WTC11 (cell line): ENCODE measurements around the gene PRELID3B. TPM values are rescaled to one million over a fixed set of nuclear protein-coding genes. Genes with fewer than 3 reads are reported as not detected.

Experiments used
- ATAC-seq: fragments of 200-7000 bp; cut with Tn5 transposase; 2 replicates; pipeline ENCODE4 v1.10.0; 2021; ENCODE audit warnings: mild to moderate bottlenecking, moderate library complexity
- CTCF ChIA-PET: fragments of 300-600 bp; sonication (Branson Sonifier 250); formaldehyde crosslinking; loops from one replicate; lab custom pipeline; 2021; ENCODE audit warnings: antibody characterized with exemption; lab: Charles Lee
- POLR2A ChIA-PET: fragments of 350-600 bp; sonication (Branson Sonifier 250); formaldehyde crosslinking; loops from one replicate; lab custom pipeline; 2021; ENCODE audit warnings: antibody characterized with exemption; lab: Charles Lee
- DNase-seq: peaks from one replicate; pipeline ENCODE4 v3.0.0; 2021; ENCODE audit warnings: low spot score
- H3K27ac Mint-ChIP-seq: 2 replicates; pipeline ENCODE4 v1.8.0; 2021; ENCODE audit warnings: mixed read lengths
- H3K27me3 Mint-ChIP-seq: 2 replicates; pipeline ENCODE4 v1.8.0; 2021; ENCODE audit warnings: low read depth, mild to moderate bottlenecking, moderate library complexity, mixed read lengths
- H3K36me3 Mint-ChIP-seq: 2 replicates; pipeline ENCODE4 v1.8.0; 2021; ENCODE audit warnings: mixed read lengths
- H3K4me1 Mint-ChIP-seq: 2 replicates; pipeline ENCODE4 v1.8.0; 2022; ENCODE audit warnings: mixed read lengths
- H3K4me3 Mint-ChIP-seq: 2 replicates; pipeline ENCODE4 v1.8.0; 2021; ENCODE audit warnings: mild to moderate bottlenecking, moderate library complexity, mixed read lengths
- H3K9me3 Mint-ChIP-seq: 2 replicates; pipeline ENCODE4 v1.8.0; 2021; ENCODE audit warnings: mixed read lengths
- ATF3 ChIP-seq: sonication (generic); formaldehyde crosslinking; conservative IDR thresholded peaks from 2 replicates; pipeline ENCODE4 v1.8.1; 2022; ENCODE audit warnings: mild to moderate bottlenecking, missing genetic modification reagents
- ESRRA ChIP-seq: sonication (generic); formaldehyde crosslinking; IDR thresholded peaks from 2 replicates; pipeline ENCODE4 v1.8.1; 2022; ENCODE audit warnings: mild to moderate bottlenecking, missing genetic modification reagents, borderline replicate concordance
- FOXK1 ChIP-seq: sonication (generic); formaldehyde crosslinking; IDR thresholded peaks from 2 replicates; pipeline ENCODE4 v1.8.0; 2022; ENCODE audit warnings: mild to moderate bottlenecking, moderate library complexity, missing genetic modification reagents
- GRHL2 ChIP-seq: fragments of 250-450 bp; sonication (Bioruptor Pico); IDR thresholded peaks from 2 replicates; pipeline ENCODE4 v1.8.0; 2022; ENCODE audit warnings: mild to moderate bottlenecking, moderate library complexity; ENCODE audit not compliant: insufficient replicate concordance, severe bottlenecking
- IRF2 ChIP-seq: sonication (generic); formaldehyde crosslinking; IDR thresholded peaks from 2 replicates; pipeline ENCODE4 v1.8.0; 2022; ENCODE audit warnings: low read depth, missing genetic modification reagents, borderline replicate concordance
- JUN ChIP-seq: sonication (generic); formaldehyde crosslinking; IDR thresholded peaks from 2 replicates; pipeline ENCODE4 v1.8.0; 2023; ENCODE audit warnings: mild to moderate bottlenecking, missing genetic modification reagents
- NR2C2 ChIP-seq: sonication (generic); formaldehyde crosslinking; IDR thresholded peaks from 2 replicates; pipeline ENCODE4 v1.8.0; 2022; ENCODE audit warnings: mild to moderate bottlenecking, missing genetic modification reagents
- RELA ChIP-seq: sonication (generic); formaldehyde crosslinking; IDR thresholded peaks from 2 replicates; pipeline ENCODE4 v1.8.1; 2022; ENCODE audit warnings: missing genetic modification reagents, mild to moderate bottlenecking, borderline replicate concordance
- SOX15 ChIP-seq: fragments of 250-450 bp; sonication (Bioruptor Pico); IDR thresholded peaks from 2 replicates; pipeline ENCODE4 v1.9.0; 2021; ENCODE audit warnings: mild to moderate bottlenecking
- SP1 ChIP-seq: sonication (generic); formaldehyde crosslinking; conservative IDR thresholded peaks from 2 replicates; pipeline ENCODE4 v1.8.1; 2022; ENCODE audit warnings: missing genetic modification reagents
- USF2 ChIP-seq: sonication (generic); formaldehyde crosslinking; IDR thresholded peaks from 2 replicates; pipeline ENCODE4 v1.8.1; 2023; ENCODE audit warnings: mild to moderate bottlenecking, missing genetic modification reagents, moderate library complexity
- ZBTB21 ChIP-seq: sonication (generic); formaldehyde crosslinking; IDR thresholded peaks from 2 replicates; pipeline ENCODE4 v1.8.1; 2023; ENCODE audit warnings: mild to moderate bottlenecking, missing genetic modification reagents, borderline replicate concordance
- ZNF396 ChIP-seq: fragments of 250-450 bp; sonication (Bioruptor Pico); IDR thresholded peaks from 2 replicates; pipeline ENCODE4 v1.8.0; 2021; ENCODE audit warnings: mild to moderate bottlenecking, moderate library complexity, borderline replicate concordance
- ZNF532 ChIP-seq: fragments of 250-450 bp; sonication (Bioruptor Pico); IDR thresholded peaks from 2 replicates; pipeline ENCODE4 v1.9.0; 2021; ENCODE audit warnings: mild to moderate bottlenecking, borderline replicate concordance
- total RNA-seq: library from RNA; stranded (reverse); gene quantifications from 3 replicates; pipeline ENCODE4 v1.2.3, GENCODE V29; 2021
- TF ChIP-seq, protein P1 (sequence below): sonication (generic); formaldehyde crosslinking; IDR thresholded peaks from 2 replicates; pipeline ENCODE4 v1.8.1; 2023; ENCODE audit warnings: mild to moderate bottlenecking, missing genetic modification reagents
- TF ChIP-seq, protein P2 (sequence below): sonication (generic); formaldehyde crosslinking; IDR thresholded peaks from 2 replicates; pipeline ENCODE4 v1.8.1; 2023; ENCODE audit warnings: mild to moderate bottlenecking, moderate library complexity, missing genetic modification reagents
- TF ChIP-seq, protein P3 (sequence below): fragments of 250-450 bp; sonication (Bioruptor Pico); IDR thresholded peaks from 2 replicates; pipeline ENCODE4 v1.9.0; 2021; ENCODE audit warnings: mild to moderate bottlenecking

PRELID3B gene
- total RNA-seq, 1 experiment from 2014 or later: 46.9 TPM

DNA sequence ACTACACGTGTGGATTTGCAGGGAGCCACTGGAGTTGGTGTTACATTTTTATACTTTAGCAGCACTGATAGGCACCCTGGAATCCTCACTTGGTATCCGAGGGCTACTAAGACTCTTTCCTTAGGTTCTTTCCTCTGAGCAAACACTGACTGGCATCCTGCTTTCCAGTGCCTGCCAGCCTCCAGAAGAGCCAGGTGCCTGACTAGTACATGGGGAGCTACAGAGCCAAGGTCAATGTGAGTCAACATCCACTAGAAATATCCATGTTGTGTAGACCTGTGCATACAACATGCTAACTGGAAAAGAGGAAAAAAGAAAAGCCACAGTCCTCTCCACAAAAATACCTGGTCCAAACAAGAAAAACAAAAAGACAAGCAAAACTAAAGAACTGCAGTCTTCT lies 17.5 kb downstream of the PRELID3B start:
- peaks cover 63% of the 10 kb centered on the region for H3K36me3 Mint-ChIP-seq
- H3K27me3 Mint-ChIP-seq: peaks cover 65% of the 10 kb centered on the region
- H3K27ac Mint-ChIP-seq: no peak overlapping the region
- no peak for DNase-seq
- no peak overlapping the region for H3K4me3 Mint-ChIP-seq
- peaks cover 29% of the 10 kb centered on the region for H3K4me1 Mint-ChIP-seq
- no peaks in the 10 kb centered on the region for H3K9me3 Mint-ChIP-seq
- ChIA-PET CTCF (no interaction called here), POLR2A (no interaction called here)
- TF ChIP-seq, protein P1, sequence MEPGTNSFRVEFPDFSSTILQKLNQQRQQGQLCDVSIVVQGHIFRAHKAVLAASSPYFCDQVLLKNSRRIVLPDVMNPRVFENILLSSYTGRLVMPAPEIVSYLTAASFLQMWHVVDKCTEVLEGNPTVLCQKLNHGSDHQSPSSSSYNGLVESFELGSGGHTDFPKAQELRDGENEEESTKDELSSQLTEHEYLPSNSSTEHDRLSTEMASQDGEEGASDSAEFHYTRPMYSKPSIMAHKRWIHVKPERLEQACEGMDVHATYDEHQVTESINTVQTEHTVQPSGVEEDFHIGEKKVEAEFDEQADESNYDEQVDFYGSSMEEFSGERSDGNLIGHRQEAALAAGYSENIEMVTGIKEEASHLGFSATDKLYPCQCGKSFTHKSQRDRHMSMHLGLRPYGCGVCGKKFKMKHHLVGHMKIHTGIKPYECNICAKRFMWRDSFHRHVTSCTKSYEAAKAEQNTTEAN (CRISPR knock-in tag): no peak
- no peak for TF ChIP-seq RELA (CRISPR knock-in tag)
- ATAC-seq: no peak

GRCh38 chr20:59024111-59024530 lies 18.5 kb downstream of the PRELID3B start:
- H3K4me1 Mint-ChIP-seq: peaks cover 25% of the 10 kb centered on the region
- H3K9me3 Mint-ChIP-seq: no peaks in the 10 kb centered on the region
- H3K4me3 Mint-ChIP-seq: no peak overlapping the region
- POLR2A ChIA-PET: interaction anchor here (0.5 kb wide), 1 partner anchor 30 kb away, joined by 4 read pairs; no protein-coding TSS in a partner anchor
- H3K27me3 Mint-ChIP-seq: peaks cover 56% of the 10 kb centered on the region
- no peak for TF ChIP-seq NR2C2
- no peak for TF ChIP-seq ESRRA (CRISPR knock-in tag)
- no peak for TF ChIP-seq ZNF532 (CRISPR knock-in tag)
- ATAC-seq (no peak), DNase-seq (no peak)
- CTCF ChIA-PET: no interaction called here
- no peak overlapping the region for H3K27ac Mint-ChIP-seq
- peaks cover 54% of the 10 kb centered on the region for H3K36me3 Mint-ChIP-seq

GRCh38 chr20:59023616-59024015 lies 19.0 kb downstream of the PRELID3B start:
- peaks cover 20% of the 10 kb centered on the region for H3K4me1 Mint-ChIP-seq
- peaks cover 51% of the 10 kb centered on the region for H3K27me3 Mint-ChIP-seq
- DNase-seq (no peak), ATAC-seq (no peak)
- POLR2A ChIA-PET: interaction anchor here (0.5 to 1.6 kb wide), 2 partner anchors 8 to 29 kb away, joined by 4 read pairs; partner anchors contain the start of gene ATP5F1E
- CTCF ChIA-PET: interaction anchor here (0.6 to 1.0 kb wide), 3 partner anchors 184 to 542 kb away, joined by 3 read pairs; no protein-coding TSS in a partner anchor
- H3K27ac Mint-ChIP-seq: no peak overlapping the region
- H3K36me3 Mint-ChIP-seq: peaks cover 49% of the 10 kb centered on the region
- TF ChIP-seq GRHL2 (no peak), ZBTB21 (no peak), USF2 (no peak), FOXK1 (no peak), SOX15 (CRISPR knock-in tag) (no peak), JUN (no peak), IRF2 (CRISPR knock-in tag) (no peak), ATF3 (CRISPR knock-in tag) (no peak), ZNF396 (CRISPR knock-in tag) (no peak), ESRRA (CRISPR knock-in tag) (no peak), SP1 (CRISPR knock-in tag) (no peak)
- TF ChIP-seq, protein P2, sequence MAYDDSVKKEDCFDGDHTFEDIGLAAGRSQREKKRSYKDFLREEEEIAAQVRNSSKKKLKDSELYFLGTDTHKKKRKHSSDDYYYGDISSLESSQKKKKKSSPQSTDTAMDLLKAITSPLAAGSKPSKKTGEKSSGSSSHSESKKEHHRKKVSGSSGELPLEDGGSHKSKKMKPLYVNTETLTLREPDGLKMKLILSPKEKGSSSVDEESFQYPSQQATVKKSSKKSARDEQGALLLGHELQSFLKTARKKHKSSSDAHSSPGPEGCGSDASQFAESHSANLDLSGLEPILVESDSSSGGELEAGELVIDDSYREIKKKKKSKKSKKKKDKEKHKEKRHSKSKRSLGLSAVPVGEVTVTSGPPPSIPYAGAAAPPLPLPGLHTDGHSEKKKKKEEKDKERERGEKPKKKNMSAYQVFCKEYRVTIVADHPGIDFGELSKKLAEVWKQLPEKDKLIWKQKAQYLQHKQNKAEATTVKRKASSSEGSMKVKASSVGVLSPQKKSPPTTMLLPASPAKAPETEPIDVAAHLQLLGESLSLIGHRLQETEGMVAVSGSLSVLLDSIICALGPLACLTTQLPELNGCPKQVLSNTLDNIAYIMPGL: no peak
- TF ChIP-seq, protein P3, sequence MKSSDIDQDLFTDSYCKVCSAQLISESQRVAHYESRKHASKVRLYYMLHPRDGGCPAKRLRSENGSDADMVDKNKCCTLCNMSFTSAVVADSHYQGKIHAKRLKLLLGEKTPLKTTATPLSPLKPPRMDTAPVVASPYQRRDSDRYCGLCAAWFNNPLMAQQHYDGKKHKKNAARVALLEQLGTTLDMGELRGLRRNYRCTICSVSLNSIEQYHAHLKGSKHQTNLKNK (CRISPR knock-in tag): no peak
- H3K9me3 Mint-ChIP-seq: no peaks in the 10 kb centered on the region
- H3K4me3 Mint-ChIP-seq: no peak overlapping the region
